Camera-type eye (tissue), 1 donor: Measurements from ENCODE around the gene NDUFS7. TPM values are rescaled to one million over a fixed set of nuclear protein-coding genes. Genes with fewer than 3 reads are reported as not detected.

ENCODE experiments used
- total RNA-seq: library from RNA; depleted of rRNA; stranded (reverse); fragments of >200 nt; gene quantifications from one replicate; pipeline ENCODE4 v1.2.3, GENCODE V29; 2014

NDUFS7 gene
- 69.5 TPM for total RNA-seq

DNA sequence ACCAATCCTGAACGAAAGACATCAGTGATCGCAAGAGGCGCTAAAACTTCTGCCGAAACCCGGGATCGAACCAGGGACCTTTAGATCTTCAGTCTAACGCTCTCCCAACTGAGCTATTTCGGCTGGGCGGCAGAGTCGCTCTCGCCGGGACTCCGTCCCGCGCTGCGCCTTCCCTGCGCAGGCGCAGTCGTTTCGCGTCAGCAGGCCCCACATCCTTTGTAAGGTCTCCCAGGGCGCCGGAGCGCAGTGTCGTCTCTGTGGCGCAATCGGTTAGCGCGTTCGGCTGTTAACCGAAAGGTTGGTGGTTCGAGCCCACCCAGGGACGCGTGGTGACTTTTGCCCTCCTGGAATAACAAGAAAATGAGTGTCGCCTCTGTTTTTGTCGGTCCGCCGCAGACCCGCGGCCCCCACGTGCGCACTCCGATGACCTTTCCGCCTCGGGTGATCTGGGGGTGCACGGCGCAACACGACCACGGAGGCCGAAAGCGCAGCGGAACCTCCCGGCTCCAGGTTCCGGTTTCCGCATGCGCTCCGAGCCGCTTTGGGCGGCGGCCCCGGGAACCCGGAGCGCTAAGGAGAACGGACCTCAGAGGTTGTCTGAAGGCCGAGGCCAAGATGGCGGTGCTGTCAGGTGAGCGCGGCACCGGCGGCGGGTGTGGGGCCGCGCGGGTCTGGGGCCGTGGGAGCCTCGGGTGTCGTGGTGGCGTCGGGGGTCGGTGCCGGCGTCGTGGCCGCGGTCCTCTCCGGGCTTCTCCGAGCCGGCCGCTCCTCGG lies at the start of gene NDUFS7:
Gene NDUFS7 (plus strand): TSS at position 596 of the 773 bp plus-strand sequence. CDS start 20 bp downstream, at position 616.

DNA sequence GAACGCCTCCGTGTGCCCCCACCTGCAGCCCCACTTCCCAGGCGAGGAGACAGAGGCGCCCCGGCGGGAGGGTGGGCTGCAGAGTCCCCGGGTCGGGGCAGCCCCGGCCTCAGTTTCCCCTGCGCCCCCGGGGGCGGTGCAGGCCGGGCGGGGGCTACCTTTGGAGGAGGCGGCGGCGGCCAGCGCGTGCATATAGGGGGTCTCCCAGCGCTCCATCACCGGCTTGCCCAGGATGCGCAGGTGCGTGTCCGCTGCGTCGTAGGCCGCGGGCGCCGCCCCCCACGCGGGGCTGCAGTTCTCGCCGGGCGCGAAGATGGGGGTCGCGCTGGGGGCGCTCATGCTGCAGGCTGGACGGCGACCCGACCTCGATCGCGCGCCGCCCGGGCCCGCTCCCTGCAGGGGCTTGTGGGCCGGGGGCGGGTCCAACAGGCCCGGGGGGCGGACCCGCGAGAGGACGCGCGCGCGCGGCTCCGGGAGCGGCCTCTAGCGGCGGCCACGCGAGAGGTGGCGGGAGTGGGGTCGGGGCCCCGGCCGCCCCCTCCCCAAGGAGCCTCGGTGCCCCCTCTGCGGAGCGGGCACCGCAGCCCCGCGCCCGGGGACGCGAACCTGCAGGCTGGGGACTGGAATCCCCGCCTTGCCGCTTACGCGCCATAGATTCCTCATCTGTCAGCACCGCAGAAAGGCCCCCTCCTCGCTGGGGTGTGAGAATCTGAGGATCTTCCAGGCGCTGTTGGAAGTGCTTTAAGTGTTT lies 17.6 kb downstream of the NDUFS7 start, which contains the start of gene GAMT:
Gene GAMT (minus strand): TSS at position 405 of the 751 bp plus-strand sequence. CDS start 66 bp downstream, at position 339.

GRCh38 chr19:1407528-1408299 lies 24.0 kb downstream of the NDUFS7 start, which contains the start of gene DAZAP1:
TSS of gene DAZAP1 (plus strand) at chr19:1407586. CDS start at chr19:1407774, 188 bp downstream.

DNA sequence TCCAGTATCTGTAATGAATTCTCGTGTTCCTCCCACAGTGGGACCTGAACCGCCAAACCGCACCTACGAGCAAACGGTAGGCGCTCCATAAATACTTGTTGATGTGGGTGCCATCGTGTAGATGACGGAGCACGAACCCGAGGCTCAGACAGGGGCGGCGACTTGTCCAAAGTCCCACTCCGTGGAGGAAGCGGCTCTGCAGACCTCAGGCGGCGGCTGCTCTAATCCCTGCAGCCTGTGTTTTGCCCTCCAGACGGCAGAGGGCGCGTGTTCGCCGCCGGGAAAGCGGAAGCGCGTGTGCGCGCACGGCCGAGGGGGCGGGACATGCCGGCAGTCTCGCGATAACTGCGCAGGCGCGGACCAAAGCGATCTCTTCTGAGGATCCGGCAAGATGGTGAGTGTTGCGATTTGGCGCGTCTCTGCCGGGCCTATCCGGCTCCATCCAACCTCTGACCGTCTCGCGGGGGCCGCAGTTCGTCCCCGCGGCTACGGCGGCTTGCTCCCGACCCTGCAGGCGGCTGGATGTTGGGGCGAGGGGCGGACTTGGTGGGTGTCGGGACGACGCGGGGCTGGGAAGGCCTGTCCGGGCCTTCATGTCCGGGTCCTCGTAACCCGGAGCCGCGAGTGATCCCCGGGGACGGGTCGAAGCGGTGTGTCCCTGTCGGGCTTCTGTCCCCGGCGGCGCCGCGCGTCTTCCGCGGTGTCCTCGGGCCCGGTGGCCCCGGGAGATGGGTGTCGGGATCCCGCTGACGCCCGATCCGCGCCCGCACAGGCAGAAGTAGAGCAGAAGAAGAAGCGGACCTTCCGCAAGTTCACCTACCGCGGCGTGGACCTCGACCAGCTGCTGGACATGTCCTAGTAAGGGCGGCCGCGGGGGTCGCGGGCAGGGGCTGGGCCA lies 54.6 kb downstream of the NDUFS7 start, which contains the start of gene RPS15:
Gene RPS15 (plus strand): TSS at position 362 of the 898 bp plus-strand sequence. CDS start 30 bp downstream, at position 392.

Other genes with a start within 250 kb of the NDUFS7 start
- gene SBNO2, start 209.6 kb upstream of the NDUFS7 start, total RNA-seq, result 17.3 TPM
- 58.2 TPM for gene STK11, start 178.1 kb upstream of the NDUFS7 start, total RNA-seq
- 6.2 TPM for gene CBARP, start 145.9 kb upstream of the NDUFS7 start, total RNA-seq
- 30.1 TPM for gene ATP5F1D, start 142.2 kb upstream of the NDUFS7 start, total RNA-seq
- 48.5 TPM for gene MIDN, start 135.3 kb upstream of the NDUFS7 start, total RNA-seq
- 961 TPM for gene CIRBP, start 114.6 kb upstream of the NDUFS7 start, total RNA-seq
- 14.2 TPM for gene FAM174C, start 108.4 kb upstream of the NDUFS7 start, total RNA-seq
- 12.1 TPM for gene EFNA2, start 98.0 kb upstream of the NDUFS7 start, total RNA-seq
- gene GAMT, start 17.6 kb downstream of the NDUFS7 start, total RNA-seq, result 26.2 TPM
- gene DAZAP1, start 23.7 kb downstream of the NDUFS7 start, total RNA-seq, result 45.7 TPM
- 926 TPM for gene RPS15, start 54.5 kb downstream of the NDUFS7 start, total RNA-seq
- gene APC2, start 66.2 kb downstream of the NDUFS7 start, total RNA-seq, result 112 TPM
- gene C19orf25, start 95.3 kb downstream of the NDUFS7 start, total RNA-seq, result 30.6 TPM
- 8.0 TPM for gene PCSK4, start 106.4 kb downstream of the NDUFS7 start, total RNA-seq
- 20.6 TPM for gene REEP6, start 107.3 kb downstream of the NDUFS7 start, total RNA-seq
- 5.2 TPM for gene ADAMTSL5, start 129.1 kb downstream of the NDUFS7 start, total RNA-seq
- 0.16 TPM for gene PLK5, start 140.2 kb downstream of the NDUFS7 start, total RNA-seq
- gene MEX3D, start 184.4 kb downstream of the NDUFS7 start, total RNA-seq, result 31.4 TPM
- gene MBD3, start 209.0 kb downstream of the NDUFS7 start, total RNA-seq, result 82.3 TPM
- gene UQCR11, start 221.6 kb downstream of the NDUFS7 start, total RNA-seq, result 21.9 TPM